Activated CD8-positive, alpha-beta memory T cell treated with anti-CD3 and anti-CD28 coated beads for 4 hours (primary cell): ENCODE results near the gene DGCR6L.
"Not testable (repeated sequence)": the region's sequence is repeated elsewhere in the genome, so short reads cannot be mapped to it uniquely, and the experiment has no call there.

Experiments used
- DNase-seq, 2 donors: peaks; one replicate each; pipeline ENCODE4 v3.0.0-alpha.2; 2020; ENCODE audit warnings: low read depth in 2 of 2

The DGCR6L gene

DNA sequence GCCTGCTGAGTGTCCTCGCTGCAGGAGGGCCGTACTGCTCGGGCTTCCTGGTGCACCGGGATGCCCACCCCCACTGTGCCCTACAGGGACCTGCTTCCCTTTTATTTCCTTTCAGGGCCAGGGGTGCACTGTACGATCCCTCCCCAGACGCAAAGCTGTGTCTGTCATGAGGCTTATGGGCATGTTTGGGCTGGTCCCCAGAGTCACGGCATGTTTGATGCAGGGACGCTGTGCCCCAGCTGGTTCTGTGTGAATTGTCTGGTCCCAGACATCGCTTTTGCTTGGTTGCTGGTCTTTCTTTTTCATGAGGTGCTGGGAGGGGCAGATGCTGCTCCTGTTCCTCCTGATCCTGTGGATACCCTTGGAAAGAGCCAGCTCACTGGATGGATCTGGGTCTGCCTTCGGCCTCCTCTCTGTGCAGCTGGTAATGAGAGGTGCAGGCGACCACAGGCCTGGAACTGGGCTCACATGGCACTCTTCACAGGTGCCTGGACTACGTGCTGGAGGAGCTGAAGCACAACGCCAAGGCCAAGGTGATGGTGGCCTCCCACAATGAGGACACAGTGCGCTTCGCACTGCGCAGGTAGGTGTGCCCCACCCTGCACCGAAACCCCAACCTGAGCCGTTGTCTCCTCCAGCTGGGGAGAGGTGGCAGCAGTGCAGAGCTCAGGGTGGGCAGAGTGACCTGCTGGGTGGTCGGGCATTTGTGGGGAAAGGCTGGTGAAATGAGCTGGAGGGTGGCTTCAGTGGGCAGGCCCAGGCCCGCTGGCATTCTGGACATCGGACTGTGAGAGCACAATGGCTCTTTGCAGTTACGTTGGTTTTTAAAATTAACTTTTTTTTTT lies 10.8 kb downstream of the DGCR6L start:
- DNase-seq, result not testable (repeated sequence)

DNA sequence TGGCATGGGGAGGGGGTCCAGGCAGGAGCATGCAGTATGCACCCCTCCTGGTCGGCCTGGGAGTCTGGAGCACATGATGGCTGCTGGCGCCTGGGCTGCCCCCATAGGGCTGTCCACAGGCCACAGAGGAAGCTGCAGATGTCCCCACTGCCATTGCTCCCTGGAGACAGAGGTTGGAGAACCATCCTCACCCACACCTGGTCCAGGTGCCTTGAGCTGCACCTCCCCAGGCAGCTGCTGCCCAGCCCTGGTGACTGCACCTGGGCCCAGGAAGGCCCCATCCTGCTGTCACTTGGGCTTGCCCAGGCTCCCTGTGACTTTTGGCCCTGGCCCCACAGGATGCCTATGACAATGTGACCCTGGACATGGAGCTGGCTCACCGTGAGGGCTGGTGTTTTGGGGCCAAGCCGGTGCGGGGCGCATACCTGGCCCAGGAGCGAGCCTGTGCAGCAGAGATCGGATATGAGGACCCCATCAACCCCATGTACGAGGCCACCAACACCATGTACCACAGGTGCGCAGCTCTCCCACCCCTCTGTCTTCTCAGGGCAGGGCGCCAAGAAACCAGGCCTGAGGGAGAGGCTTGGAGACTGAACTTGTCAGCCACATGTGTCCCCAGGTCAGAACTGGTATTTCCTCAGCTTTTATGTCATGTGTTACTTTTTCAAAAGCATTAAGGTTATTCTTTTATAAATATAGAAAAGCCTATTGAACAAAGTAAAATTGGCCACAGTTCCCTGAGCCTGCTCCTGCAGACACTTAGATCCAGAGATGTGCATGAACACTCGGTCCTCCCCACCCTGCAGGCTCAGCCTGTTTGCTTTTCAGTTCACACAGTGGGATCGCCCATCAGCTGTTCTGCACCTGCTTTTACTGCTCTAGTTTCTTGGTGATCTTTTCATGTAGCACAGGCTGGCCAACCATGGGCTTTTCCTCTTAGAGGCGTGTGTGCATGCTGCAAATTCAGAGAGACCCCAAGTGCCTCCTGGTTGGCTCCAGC lies 12.1 kb downstream of the DGCR6L start:
- not testable (repeated sequence) for DNase-seq

GRCh38 chr22:20306646-20307447 lies 13.0 kb downstream of the DGCR6L start:
- DNase-seq, result not testable (repeated sequence)

GRCh38 chr22:20305894-20306645 lies 13.8 kb downstream of the DGCR6L start:
- DNase-seq, result no peak

DNA sequence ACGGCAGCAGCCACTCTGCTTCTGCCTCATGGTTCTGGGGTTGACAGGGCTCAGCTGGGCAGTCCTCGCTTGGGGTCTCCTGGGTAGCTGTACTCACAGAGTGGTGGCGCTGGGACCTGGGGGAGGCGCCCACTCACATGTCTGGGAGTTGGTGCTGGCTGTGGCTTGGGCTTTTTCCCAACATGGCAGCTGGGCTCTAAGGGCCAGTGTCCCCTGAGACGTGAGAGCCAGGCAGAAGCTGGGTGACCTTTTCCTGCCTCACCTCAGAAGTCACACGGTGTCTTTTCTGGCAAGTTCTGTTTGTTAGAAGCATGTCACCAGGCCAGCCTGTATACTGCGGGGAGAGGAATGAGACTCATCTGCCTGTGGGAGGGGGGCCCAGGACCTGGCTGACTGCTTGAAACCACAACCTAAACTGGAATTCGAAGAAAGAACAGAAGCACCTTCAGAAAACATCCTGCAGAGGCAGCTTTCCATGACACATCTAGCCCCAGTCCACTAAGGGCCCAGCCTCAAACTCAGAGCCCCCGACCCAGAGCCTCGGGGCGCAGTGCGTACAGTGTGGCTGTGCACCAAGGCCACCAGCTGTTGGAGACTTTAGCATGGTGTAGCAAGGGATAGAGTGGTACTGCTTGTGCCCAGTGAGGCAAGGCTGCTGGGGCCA lies 14.5 kb downstream of the DGCR6L start:
- not testable (repeated sequence) for DNase-seq

GRCh38 chr22:20304646-20305045 lies 15.2 kb downstream of the DGCR6L start:
- DNase-seq, result no peak

DNA sequence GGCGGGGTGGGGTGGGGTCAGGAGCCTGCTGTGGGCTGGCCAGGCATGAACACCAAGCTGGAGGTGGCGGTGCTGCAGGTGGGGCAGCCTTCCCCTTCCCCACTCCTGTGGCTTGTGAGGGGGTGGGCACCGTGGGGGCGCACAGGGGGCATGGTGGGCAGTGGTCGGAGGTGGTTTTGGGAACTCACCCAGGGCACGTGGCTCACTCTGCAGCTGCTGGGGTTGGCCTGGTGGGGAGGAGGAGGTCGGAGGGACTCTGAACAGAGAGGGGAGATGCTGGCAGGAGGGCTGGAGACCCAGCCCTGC lies 16.7 kb downstream of the DGCR6L start:
- DNase-seq, result not testable (repeated sequence)

GRCh38 chr22:20302438-20303228 lies 17.2 kb downstream of the DGCR6L start:
- no peak for DNase-seq

DNA sequence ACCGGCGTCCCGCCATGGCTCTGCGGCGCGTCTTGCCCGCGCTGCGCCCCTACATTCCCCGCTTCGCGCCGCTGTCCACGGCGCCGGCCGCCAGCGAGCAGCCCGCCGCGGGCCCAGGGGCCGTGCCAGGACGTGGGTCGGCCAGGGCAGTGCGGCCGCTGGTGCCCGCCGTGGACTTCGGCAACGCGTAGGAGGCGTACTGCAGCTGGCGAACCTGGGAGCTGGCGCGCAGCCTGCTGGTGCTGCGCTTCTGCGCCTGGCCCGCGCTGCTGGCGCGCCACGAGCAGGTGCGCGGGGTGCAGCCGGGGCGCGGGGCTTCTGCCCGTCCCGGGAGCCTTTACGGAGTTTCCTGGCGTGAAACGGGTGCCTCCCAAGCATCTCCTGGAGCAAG lies 20.1 kb downstream of the DGCR6L start:
- DNase-seq, result no peak

GRCh38 chr22:20298803-20299745 lies 20.8 kb downstream of the DGCR6L start:
- peak; percentile 80 to 86 for DNase-seq

DNA sequence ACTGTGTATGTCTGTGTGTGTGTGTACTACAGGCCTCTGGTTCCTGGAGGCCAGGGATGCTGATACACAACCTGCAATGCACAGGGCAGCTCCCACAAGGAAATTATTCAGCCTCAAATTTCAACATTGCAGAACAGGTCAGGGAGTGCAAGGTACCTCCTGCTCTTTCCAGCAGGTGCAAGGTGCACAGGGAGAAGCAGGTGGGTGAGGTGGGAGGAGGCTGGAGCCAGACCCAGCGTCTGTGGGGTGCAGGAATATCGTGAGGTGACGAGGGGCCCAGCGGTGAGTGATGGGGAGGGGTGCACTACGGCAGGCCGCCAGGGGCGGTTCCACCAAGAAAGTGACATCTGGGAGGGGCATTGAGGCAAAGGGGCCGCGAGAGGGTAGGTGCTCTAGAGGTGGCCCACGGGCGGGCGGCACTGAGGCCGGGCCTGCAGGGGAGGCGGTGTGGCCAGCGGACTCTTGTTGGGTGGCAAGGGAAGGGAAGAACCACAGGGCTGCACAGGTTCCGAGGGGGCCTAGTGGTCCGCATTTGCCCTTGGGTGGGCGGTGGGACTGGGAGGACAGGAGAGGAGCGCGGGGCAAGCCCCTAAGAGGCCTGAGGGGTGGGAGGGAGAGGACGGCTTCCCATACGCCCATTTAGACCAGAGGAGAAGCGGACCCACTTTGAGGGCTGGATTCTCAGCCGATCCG lies 21.6 kb downstream of the DGCR6L start:
- no peak for DNase-seq

GRCh38 chr22:20297414-20298109 lies 22.3 kb downstream of the DGCR6L start:
- DNase-seq, result no peak

- DNase-seq, result no peak
These were observed 23.3 kb downstream of the DGCR6L start for GRCh38 chr22:20296598-20296997.

GRCh38 chr22:20295262-20296064 lies 24.4 kb downstream of the DGCR6L start:
- DNase-seq, result no peak

- no peak for DNase-seq
These were observed 27.1 kb downstream of the DGCR6L start for GRCh38 chr22:20292673-20293232.

DNA sequence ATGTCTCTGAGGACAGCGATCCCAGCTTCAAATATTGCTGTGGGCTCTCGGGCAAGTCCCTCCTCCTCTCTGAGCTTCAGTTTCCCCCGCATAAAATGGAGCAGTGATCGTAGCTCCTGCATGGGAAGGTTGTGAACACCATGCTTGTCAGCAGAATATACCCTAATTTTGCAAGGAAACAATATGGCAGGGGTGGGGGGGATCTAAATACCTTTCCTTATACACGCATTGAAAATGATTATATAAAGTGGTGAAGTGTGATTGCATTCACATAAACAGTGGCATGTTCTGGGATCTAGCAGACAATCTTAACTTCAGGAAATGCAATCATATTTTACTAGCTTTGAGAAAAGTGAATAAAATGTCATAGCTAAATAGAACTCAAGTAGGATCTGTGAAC lies 27.8 kb downstream of the DGCR6L start:
- no peak for DNase-seq
